ENCODE data around the gene TRPM6.

Gene TRPM6

DNA sequence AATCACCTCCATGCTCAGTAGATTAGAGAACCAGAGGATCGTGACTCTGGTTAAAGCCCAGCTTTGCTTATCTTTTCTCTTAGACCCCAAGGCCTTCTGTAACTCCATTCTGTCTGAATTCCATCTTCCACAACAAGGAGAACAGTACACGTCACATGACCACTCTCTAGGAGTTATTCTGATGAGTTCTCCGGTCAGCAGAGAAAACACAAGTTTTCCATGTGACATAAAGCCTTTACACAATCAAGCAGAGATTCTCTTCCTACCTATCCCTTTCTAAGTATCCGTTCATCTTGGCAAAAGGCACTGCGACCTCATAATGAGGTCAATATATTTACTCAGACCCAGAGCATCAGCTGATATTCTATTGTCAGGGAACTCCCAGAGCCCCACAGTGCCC lies 112.3 kb downstream of the TRPM6 start:
- H3K36me3 ChIP-seq (replicated peaks; ENCODE audit: insufficient read depth, low read length): no peaks in the 10 kb centered on the region
- no peaks in the 10 kb centered on the region for H3F3A ChIP-seq (ENCODE audit: insufficient read depth, low read length)
- H3K27me3 ChIP-seq (replicated peaks; ENCODE audit: insufficient read depth, low read length): no peaks in the 10 kb centered on the region
- H3K9ac ChIP-seq (ENCODE audit: low read length): no peak overlapping the region
- no peak overlapping the region for H3K4me3 ChIP-seq (ENCODE audit: low read length)
- peaks cover 11% of the 10 kb centered on the region for H3K4me1 ChIP-seq (ENCODE audit: low read length)
- H3K79me2 ChIP-seq (ENCODE audit: low read length): no peaks in the 10 kb centered on the region
- DNase-seq: no peak
- H2AFZ ChIP-seq (ENCODE audit: low read length): no peak overlapping the region
- no peaks in the 10 kb centered on the region for H3K9me2 ChIP-seq (replicated peaks; ENCODE audit: insufficient read depth, low read length)
- TF ChIP-seq, protein P1, sequence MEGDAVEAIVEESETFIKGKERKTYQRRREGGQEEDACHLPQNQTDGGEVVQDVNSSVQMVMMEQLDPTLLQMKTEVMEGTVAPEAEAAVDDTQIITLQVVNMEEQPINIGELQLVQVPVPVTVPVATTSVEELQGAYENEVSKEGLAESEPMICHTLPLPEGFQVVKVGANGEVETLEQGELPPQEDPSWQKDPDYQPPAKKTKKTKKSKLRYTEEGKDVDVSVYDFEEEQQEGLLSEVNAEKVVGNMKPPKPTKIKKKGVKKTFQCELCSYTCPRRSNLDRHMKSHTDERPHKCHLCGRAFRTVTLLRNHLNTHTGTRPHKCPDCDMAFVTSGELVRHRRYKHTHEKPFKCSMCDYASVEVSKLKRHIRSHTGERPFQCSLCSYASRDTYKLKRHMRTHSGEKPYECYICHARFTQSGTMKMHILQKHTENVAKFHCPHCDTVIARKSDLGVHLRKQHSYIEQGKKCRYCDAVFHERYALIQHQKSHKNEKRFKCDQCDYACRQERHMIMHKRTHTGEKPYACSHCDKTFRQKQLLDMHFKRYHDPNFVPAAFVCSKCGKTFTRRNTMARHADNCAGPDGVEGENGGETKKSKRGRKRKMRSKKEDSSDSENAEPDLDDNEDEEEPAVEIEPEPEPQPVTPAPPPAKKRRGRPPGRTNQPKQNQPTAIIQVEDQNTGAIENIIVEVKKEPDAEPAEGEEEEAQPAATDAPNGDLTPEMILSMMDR (IDR thresholded peaks at IDR 0.05; ENCODE audit: low read length): no peak
- TF ChIP-seq EZH2phosphoT487 (IDR thresholded peaks at IDR 0.05; ENCODE audit: low read length) (no peak), EZH2 (optimal IDR thresholded peaks at IDR 0.05; ENCODE audit: low read depth, low read length) (no peak)
- H3K4me2 ChIP-seq (ENCODE audit: low read depth, low read length): no peak overlapping the region
- no peaks in the 10 kb centered on the region for H3K9me3 ChIP-seq (replicated peaks; ENCODE audit: insufficient read depth, low read length)
- no peaks in the 10 kb centered on the region for H4K20me1 ChIP-seq (ENCODE audit: insufficient read depth, low read length)
- no peak overlapping the region for H3K27ac ChIP-seq (ENCODE audit: low read length)

DNA sequence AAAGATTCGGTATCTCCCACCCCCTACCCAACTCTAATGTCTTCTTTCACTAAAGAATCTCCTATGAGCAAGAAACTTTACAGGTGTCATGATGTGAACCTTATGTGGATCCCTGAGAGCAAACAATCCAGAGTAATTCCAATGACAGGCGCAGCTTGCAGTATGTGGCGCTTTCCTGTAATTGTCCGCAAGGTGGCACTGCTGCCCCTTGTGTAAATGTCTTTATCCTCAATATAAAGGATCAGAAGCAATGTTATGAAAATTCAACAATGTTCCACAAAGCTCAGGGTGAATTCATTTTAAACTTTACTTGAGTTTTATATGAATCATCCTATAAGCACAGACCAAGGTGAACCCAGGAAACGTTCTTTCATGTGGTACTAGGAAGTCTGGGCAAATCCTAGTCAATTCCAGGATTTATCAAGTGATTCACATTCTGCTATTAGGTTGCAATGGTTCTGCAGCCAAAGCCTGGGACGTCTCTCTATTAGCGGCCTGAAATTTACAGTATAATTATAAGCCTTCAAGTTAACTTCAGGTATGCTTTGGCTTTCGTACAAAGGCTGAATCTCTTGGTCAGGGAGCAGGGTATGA lies 113.7 kb downstream of the TRPM6 start:
- no peaks in the 10 kb centered on the region for H4K20me1 ChIP-seq (ENCODE audit: insufficient read depth, low read length)
- H3K4me1 ChIP-seq (ENCODE audit: low read length): peaks cover 11% of the 10 kb centered on the region
- no peaks in the 10 kb centered on the region for H3K9me2 ChIP-seq (replicated peaks; ENCODE audit: insufficient read depth, low read length)
- H3K9ac ChIP-seq (ENCODE audit: low read length): no peak overlapping the region
- H3K27ac ChIP-seq (ENCODE audit: low read length): no peak overlapping the region
- no peak for TF ChIP-seq EZH2phosphoT487 (IDR thresholded peaks at IDR 0.05; ENCODE audit: low read length)
- TF ChIP-seq EZH2 (optimal IDR thresholded peaks at IDR 0.05; ENCODE audit: low read depth, low read length): no peak
- TF ChIP-seq, protein P1 (IDR thresholded peaks at IDR 0.05; ENCODE audit: low read length): peak; percentile 93
- no peaks in the 10 kb centered on the region for H3F3A ChIP-seq (ENCODE audit: insufficient read depth, low read length)
- no peaks in the 10 kb centered on the region for H3K27me3 ChIP-seq (replicated peaks; ENCODE audit: insufficient read depth, low read length)
- peak; percentile 80 for DNase-seq
- no peak overlapping the region for H3K4me3 ChIP-seq (ENCODE audit: low read length)
- H3K36me3 ChIP-seq (replicated peaks; ENCODE audit: insufficient read depth, low read length): no peaks in the 10 kb centered on the region
- no peak overlapping the region for H2AFZ ChIP-seq (ENCODE audit: low read length)
- H3K9me3 ChIP-seq (replicated peaks; ENCODE audit: insufficient read depth, low read length): no peaks in the 10 kb centered on the region
- no peak overlapping the region for H3K4me2 ChIP-seq (ENCODE audit: low read depth, low read length)
- no peaks in the 10 kb centered on the region for H3K79me2 ChIP-seq (ENCODE audit: low read length)

DNA sequence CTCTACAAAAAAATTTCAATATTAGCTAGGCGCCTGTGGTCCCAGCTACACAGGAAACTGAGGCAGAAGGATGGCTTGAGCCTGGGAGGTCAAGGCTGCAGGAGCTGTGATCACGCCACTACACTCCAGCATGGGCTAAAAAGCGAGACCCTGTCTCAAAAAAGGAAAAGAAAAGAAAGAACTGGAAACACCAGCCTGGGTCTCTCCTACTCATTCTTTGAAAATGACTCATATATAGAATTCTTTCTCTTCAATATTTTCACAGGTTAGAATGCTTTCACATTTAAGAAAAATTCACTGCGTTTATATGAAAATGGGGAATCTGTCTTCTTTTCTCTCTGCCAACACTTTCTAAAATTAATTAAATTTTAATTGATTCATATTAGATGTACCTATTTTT lies 115.6 kb downstream of the TRPM6 start:
- TF ChIP-seq, protein P1 (IDR thresholded peaks at IDR 0.05; ENCODE audit: low read length): no peak
- no peak for TF ChIP-seq EZH2 (optimal IDR thresholded peaks at IDR 0.05; ENCODE audit: low read depth, low read length)
- no peak for TF ChIP-seq EZH2phosphoT487 (IDR thresholded peaks at IDR 0.05; ENCODE audit: low read length)
- Histone ChIP-seq H3K36me3 (replicated peaks; ENCODE audit: insufficient read depth, low read length) (no peaks in the 10 kb centered on the region), H3K9me2 (replicated peaks; ENCODE audit: insufficient read depth, low read length) (no peaks in the 10 kb centered on the region), H3K9ac (ENCODE audit: low read length) (no peak overlapping the region), H3K4me2 (ENCODE audit: low read depth, low read length) (no peak overlapping the region), H3K27ac (ENCODE audit: low read length) (no peak overlapping the region), H4K20me1 (ENCODE audit: insufficient read depth, low read length) (no peaks in the 10 kb centered on the region), H2AFZ (ENCODE audit: low read length) (no peak overlapping the region), H3K79me2 (ENCODE audit: low read length) (no peaks in the 10 kb centered on the region), H3K4me3 (ENCODE audit: low read length) (no peak overlapping the region), H3F3A (ENCODE audit: insufficient read depth, low read length) (no peaks in the 10 kb centered on the region), H3K27me3 (replicated peaks; ENCODE audit: insufficient read depth, low read length) (no peaks in the 10 kb centered on the region), H3K4me1 (ENCODE audit: low read length) (peaks cover 4% of the 10 kb centered on the region), H3K9me3 (replicated peaks; ENCODE audit: insufficient read depth, low read length) (no peaks in the 10 kb centered on the region)
- DNase-seq: no peak
